ENCODE measurements around the gene FBXO10.
"Not testable (repeated sequence)": the region's sequence is repeated elsewhere in the genome, so short reads cannot be mapped to it uniquely, and the experiment has no call there.

Gene FBXO10

GRCh38 chr9:37549527-37549926 is 26.7 kb downstream of the FBXO10 start:
- DNase-seq: no peak

- no peak for DNase-seq
Observed at GRCh38 chr9:37547328-37547878, 28.8 kb downstream of the FBXO10 start.

- no peak for DNase-seq
Observed at GRCh38 chr9:37543468-37543867, 32.7 kb downstream of the FBXO10 start.

GRCh38 chr9:37542895-37543294 is 33.3 kb downstream of the FBXO10 start:
- DNase-seq: no peak

- DNase-seq: no peak
Observed at GRCh38 chr9:37542488-37542887, 33.7 kb downstream of the FBXO10 start.

GRCh38 chr9:37541465-37541864 is 34.7 kb downstream of the FBXO10 start:
- no peak for DNase-seq

GRCh38 chr9:37540634-37541033 is 35.5 kb downstream of the FBXO10 start:
- DNase-seq: no peak

- DNase-seq: no peak
Observed at GRCh38 chr9:37539634-37540033, 36.5 kb downstream of the FBXO10 start.

GRCh38 chr9:37538099-37538498 is 38.1 kb downstream of the FBXO10 start:
- no peak for DNase-seq

GRCh38 chr9:37534901-37535300 is 41.3 kb downstream of the FBXO10 start:
- no peak for DNase-seq

- DNase-seq: no peak
Observed at GRCh38 chr9:37534412-37534811, 41.8 kb downstream of the FBXO10 start.

- no peak for DNase-seq
Observed at GRCh38 chr9:37531699-37532098, 44.5 kb downstream of the FBXO10 start.

GRCh38 chr9:37528652-37529471 is 47.3 kb downstream of the FBXO10 start:
- no peak for DNase-seq

GRCh38 chr9:37523916-37524315 is 52.3 kb downstream of the FBXO10 start:
- DNase-seq: no peak

- no peak for DNase-seq
Observed at GRCh38 chr9:37522971-37523370, 53.2 kb downstream of the FBXO10 start.

GRCh38 chr9:37521111-37521510 is 55.1 kb downstream of the FBXO10 start:
- DNase-seq: no peak

GRCh38 chr9:37520641-37521040 is 55.5 kb downstream of the FBXO10 start:
- DNase-seq: no peak

- DNase-seq: no peak
Observed at GRCh38 chr9:37517923-37518322, 58.3 kb downstream of the FBXO10 start.

- DNase-seq: no peak
Observed at GRCh38 chr9:37515620-37516258, 60.4 kb downstream of the FBXO10 start.

- DNase-seq: no peak
Observed at GRCh38 chr9:37514999-37515398, 61.2 kb downstream of the FBXO10 start.

- not testable (repeated sequence) for DNase-seq
Observed at GRCh38 chr9:37514415-37514814, 61.8 kb downstream of the FBXO10 start.

GRCh38 chr9:37512437-37512836 is 63.7 kb downstream of the FBXO10 start:
- no peak for DNase-seq

GRCh38 chr9:37511016-37512010 is 64.9 kb downstream of the FBXO10 start:
- no peak for DNase-seq
